Activated CD4-positive, alpha-beta T cell treated with anti-CD3 and anti-CD28 coated beads for 36 hours (primary cell): ENCODE data around the gene CLEC16A. TPM values are rescaled to one million over a fixed set of nuclear protein-coding genes. Genes with fewer than 3 reads are reported as not detected.
"Not testable (repeated sequence)": the region's sequence is repeated elsewhere in the genome, so short reads cannot be mapped to it uniquely, and the experiment has no call there.

Source experiments
- ATAC-seq: fragments of 200-7000 bp; cut with Tn5 transposase; one replicate; pipeline ENCODE4 v1.10.0; 2021; ENCODE audit warnings: mild to moderate bottlenecking, moderate library complexity
- CTCF ChIA-PET: fragments of 350-600 bp; sonication (Branson Sonifier 250); formaldehyde crosslinking; loops from one replicate; lab custom pipeline; 2021; ENCODE audit warnings: antibody characterized with exemption; lab: Charles Lee
- POLR2A ChIA-PET: fragments of 350-600 bp; sonication (Branson Sonifier 250); formaldehyde crosslinking; loops from one replicate; lab custom pipeline; 2021; ENCODE audit warnings: antibody characterized with exemption, inconsistent platforms; lab: Charles Lee
- DNase-seq: peaks from one replicate; pipeline ENCODE4 v3.0.0-alpha.2; 2020
- H3K27ac Mint-ChIP-seq: one replicate; pipeline ENCODE4 v1.8.0; 2021; ENCODE audit warnings: mixed read lengths
- H3K27me3 Mint-ChIP-seq: one replicate; pipeline ENCODE4 v1.8.0; 2021; ENCODE audit warnings: mixed read lengths
- H3K36me3 Mint-ChIP-seq: one replicate; pipeline ENCODE4 v1.8.0; 2021; ENCODE audit warnings: low read depth, mixed read lengths
- H3K4me1 Mint-ChIP-seq: one replicate; pipeline ENCODE4 v1.8.0; 2021; ENCODE audit warnings: mixed read lengths
- H3K4me3 Mint-ChIP-seq: one replicate; pipeline ENCODE4 v1.8.0; 2021; ENCODE audit warnings: mild to moderate bottlenecking, moderate library complexity, mixed read lengths
- H3K9me3 Mint-ChIP-seq: one replicate; pipeline ENCODE4 v1.8.0; 2021; ENCODE audit warnings: low read depth, mixed read lengths
- intact Hi-C, 2 experiments: fragments of 100-400 bp; cut with DNase I in 1 of 2; cut with micrococcal nuclease in 1 of 2; formaldehyde crosslinking; loops; one replicate each; pipeline versions ENCODE4 v1.14.2 to v1.15.1; 2022 to 2024; cut with DNase I, micrococcal nuclease
- total RNA-seq, 2 experiments: library from RNA; stranded (reverse); gene quantifications; one replicate each; pipeline ENCODE4 v1.2.3, GENCODE V29; 2021

Gene CLEC16A
- total RNA-seq, 2 experiments from 2014 or later: 23.5 to 25.4 TPM

DNA sequence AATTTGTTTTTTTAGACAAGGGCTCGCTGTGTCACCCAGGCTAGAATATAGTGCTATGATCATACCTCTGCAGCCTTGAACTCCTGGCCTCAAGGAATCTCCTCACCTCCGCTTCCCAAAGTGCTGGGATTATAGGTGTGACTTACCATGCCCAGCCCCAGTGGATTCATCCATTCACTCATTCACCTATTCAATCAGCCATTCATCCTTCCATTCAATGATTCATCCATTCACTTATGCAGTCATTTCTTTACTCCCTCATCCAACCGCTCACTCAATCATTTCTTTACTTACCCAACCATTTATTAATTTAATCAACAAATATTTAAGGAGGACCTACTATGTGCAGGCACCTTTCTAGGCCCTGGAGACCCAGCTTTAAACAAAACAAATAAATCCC, 27.8 kb upstream of the CLEC16A start:
- Mint-ChIP-seq H3K9me3 (no peaks in the 10 kb centered on the region), H3K4me1 (peaks cover 13% of the 10 kb centered on the region), H3K36me3 (no peaks in the 10 kb centered on the region), H3K27me3 (no peaks in the 10 kb centered on the region), H3K27ac (no peak overlapping the region), H3K4me3 (no peak overlapping the region)
- intact Hi-C loops: loop anchor here (1.0 to 5.0 kb wide), 4 partner anchors 46 to 649 kb away; no protein-coding TSS in a partner anchor
- DNase-seq: no peak
- CTCF ChIA-PET: interaction anchor here (1.2 to 1.5 kb wide), 4 partner anchors 26 to 405 kb away, joined by 3 to 7 read pairs (median 4); partner anchors contain the start of gene DEXI
- POLR2A ChIA-PET: interaction anchor here (0.5 to 1.9 kb wide), 2 partner anchors 25 to 172 kb away, joined by 3 to 4 read pairs; partner anchors contain the start of gene NUBP1
- peak; percentile 30 for ATAC-seq

GRCh38 chr16:10918294-10919002, 25.9 kb upstream of the CLEC16A start:
- ATAC-seq (peak; percentile 74), DNase-seq (peak; percentile 92)
- no peaks in the 10 kb centered on the region for H3K36me3 Mint-ChIP-seq
- peaks cover 13% of the 10 kb centered on the region for H3K4me1 Mint-ChIP-seq
- CTCF ChIA-PET: interaction anchor here (0.6 to 2.3 kb wide), 24 partner anchors 8 to 1779 kb away, joined by 3 to 16 read pairs (median 4); partner anchors contain the start of gene NUBP1
- H3K9me3 Mint-ChIP-seq: no peaks in the 10 kb centered on the region
- H3K27me3 Mint-ChIP-seq: no peaks in the 10 kb centered on the region
- POLR2A ChIA-PET: interaction anchor here (0.8 to 1.1 kb wide), 2 partner anchors 24 to 316 kb away, joined by 3 to 10 read pairs; partner anchors contain the start of gene DEXI
- no peak overlapping the region for H3K27ac Mint-ChIP-seq
- H3K4me3 Mint-ChIP-seq: no peak overlapping the region
- intact Hi-C loops: loop anchor here (1.0 to 5.0 kb wide), 8 partner anchors 48 to 651 kb away; no protein-coding TSS in a partner anchor

DNA sequence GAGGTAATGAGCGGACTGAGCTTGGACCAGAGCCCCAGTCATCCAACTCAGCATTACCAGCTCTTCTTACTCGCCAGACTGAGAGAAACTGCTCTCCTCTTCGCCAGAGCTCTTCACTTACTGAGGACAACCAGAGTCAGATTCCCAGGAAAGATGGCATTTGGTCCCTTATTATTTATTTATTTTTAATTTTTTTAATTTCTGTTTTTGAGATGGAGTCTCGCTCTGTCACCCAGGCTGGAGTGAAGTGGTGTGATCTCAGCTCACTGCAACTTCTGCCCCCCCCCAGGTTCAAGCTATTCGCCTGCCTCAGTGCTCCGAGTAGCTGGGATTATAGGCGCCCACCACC, 25.4 kb upstream of the CLEC16A start:
- Mint-ChIP-seq H3K4me3 (no peak overlapping the region), H3K9me3 (no peaks in the 10 kb centered on the region), H3K4me1 (peaks cover 13% of the 10 kb centered on the region), H3K36me3 (no peaks in the 10 kb centered on the region), H3K27ac (no peak overlapping the region), H3K27me3 (no peaks in the 10 kb centered on the region)
- DNase-seq (no peak), ATAC-seq (no peak)
- POLR2A ChIA-PET: interaction anchor here (0.8 to 1.1 kb wide), 2 partner anchors 23 to 315 kb away, joined by 3 to 10 read pairs; partner anchors contain the start of gene DEXI
- intact Hi-C loops: loop anchor here (2.0 to 5.0 kb wide), 4 partner anchors 48 to 652 kb away; no protein-coding TSS in a partner anchor
- CTCF ChIA-PET: interaction anchor here (0.6 to 2.3 kb wide), 21 partner anchors 8 to 404 kb away, joined by 3 to 16 read pairs (median 4); partner anchors contain the start of gene NUBP1

GRCh38 chr16:10920726-10921427, 23.5 kb upstream of the CLEC16A start:
- Mint-ChIP-seq H3K36me3 (peaks cover 10% of the 10 kb centered on the region), H3K27ac (no peak overlapping the region), H3K4me1 (peaks cover 8% of the 10 kb centered on the region), H3K27me3 (no peaks in the 10 kb centered on the region), H3K9me3 (no peaks in the 10 kb centered on the region), H3K4me3 (no peak overlapping the region)
- DNase-seq (no peak), ATAC-seq (no peak)
- intact Hi-C loops: no loop called here
- CTCF ChIA-PET: no interaction called here
- POLR2A ChIA-PET: no interaction called here

DNA sequence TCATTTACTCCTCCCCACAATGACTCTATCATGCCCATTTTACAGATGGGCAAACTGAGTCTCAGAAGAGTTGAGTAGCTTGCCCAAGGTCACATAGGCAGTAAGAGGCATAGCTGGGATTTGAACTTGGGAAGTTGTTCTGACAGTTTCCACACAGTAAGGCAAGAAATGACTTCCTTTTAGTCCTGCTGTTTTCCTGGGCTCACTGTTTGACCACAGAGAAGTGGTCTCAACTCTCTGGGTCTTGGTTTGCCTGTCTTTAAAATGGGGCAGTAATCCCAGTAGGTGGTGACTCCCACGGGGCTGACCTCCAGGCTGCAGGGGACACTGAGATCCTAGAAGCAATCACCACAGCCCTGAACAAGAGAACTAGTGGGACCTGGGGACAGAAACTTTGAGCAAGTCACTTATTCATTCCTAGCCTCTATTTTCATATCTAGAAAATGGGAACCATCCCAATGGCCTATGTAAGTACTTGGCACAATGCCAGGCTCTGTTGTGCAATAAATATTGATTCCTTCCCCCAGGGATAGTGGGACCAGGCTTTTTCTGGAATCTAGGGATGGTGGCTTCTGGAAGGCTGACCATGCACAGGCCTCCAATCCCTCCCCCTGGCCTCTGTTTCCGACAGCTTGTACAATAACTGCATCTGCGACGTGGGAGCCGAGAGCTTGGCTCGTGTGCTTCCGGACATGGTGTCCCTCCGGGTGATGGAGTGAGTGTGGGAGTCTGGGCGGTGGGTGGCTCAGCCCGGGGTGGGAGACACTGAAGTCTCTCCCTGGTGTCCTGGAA, 22.6 kb upstream of the CLEC16A start:
- CTCF ChIA-PET: interaction anchor here (0.7 to 2.0 kb wide), 5 partner anchors 10 to 407 kb away, joined by 3 to 6 read pairs (median 3); no protein-coding TSS in a partner anchor
- intact Hi-C loops: no loop called here

GRCh38 chr16:10922328-10923145, 21.8 kb upstream of the CLEC16A start:
- intact Hi-C loops: no loop called here
- Mint-ChIP-seq H3K36me3 (peaks cover 22% of the 10 kb centered on the region), H3K4me1 (no peaks in the 10 kb centered on the region), H3K4me3 (no peak overlapping the region), H3K27ac (no peak overlapping the region), H3K27me3 (no peaks in the 10 kb centered on the region), H3K9me3 (no peaks in the 10 kb centered on the region)
- ChIA-PET POLR2A (interaction anchor here (0.7 kb wide), 1 partner anchor 130 kb away, joined by 3 read pairs; no protein-coding TSS in a partner anchor), CTCF (interaction anchor here (0.8 to 2.0 kb wide), 4 partner anchors 10 to 408 kb away, joined by 3 to 6 read pairs (median 4); no protein-coding TSS in a partner anchor)
- no peak for DNase-seq
- no peak for ATAC-seq

More for the DNA sequence above, 22.6 kb upstream of the CLEC16A start:
- peaks cover 16% of the 10 kb centered on the region for H3K36me3 Mint-ChIP-seq
- no peak for ATAC-seq
- H3K27ac Mint-ChIP-seq: no peak overlapping the region
- POLR2A ChIA-PET: no interaction called here
- H3K4me1 Mint-ChIP-seq: peaks cover 1% of the 10 kb centered on the region
- DNase-seq: no peak
- no peak overlapping the region for H3K4me3 Mint-ChIP-seq
- no peaks in the 10 kb centered on the region for H3K27me3 Mint-ChIP-seq
- no peaks in the 10 kb centered on the region for H3K9me3 Mint-ChIP-seq

DNA sequence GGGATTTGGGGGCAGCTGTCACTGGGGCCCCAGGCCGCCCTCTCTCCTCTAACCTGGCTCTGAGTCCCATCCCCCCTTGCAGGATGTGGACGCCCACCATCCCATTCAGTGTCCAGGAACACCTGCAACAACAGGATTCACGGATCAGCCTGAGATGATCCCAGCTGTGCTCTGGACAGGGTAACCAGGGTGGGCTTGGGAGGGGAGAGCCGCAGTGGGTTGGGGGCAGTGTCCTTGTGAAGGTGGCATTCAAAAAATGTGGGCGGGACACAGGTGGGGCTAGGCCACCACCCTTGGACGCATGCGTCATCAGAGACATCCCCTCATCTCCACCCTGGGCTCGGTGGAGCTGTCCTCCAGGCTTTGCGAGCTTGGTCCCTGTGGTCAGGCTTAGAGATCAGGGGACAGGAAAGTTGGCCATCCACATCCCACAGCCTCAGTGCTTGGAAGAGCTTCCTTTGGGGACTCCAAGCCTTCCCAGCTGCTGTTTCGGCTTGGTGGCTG, 21.2 kb upstream of the CLEC16A start:
- CTCF ChIA-PET: interaction anchor here (1.6 to 2.0 kb wide), 2 partner anchors 10 to 408 kb away, joined by 3 to 6 read pairs; no protein-coding TSS in a partner anchor
- no peak overlapping the region for H3K4me3 Mint-ChIP-seq
- DNase-seq (no peak), ATAC-seq (no peak)
- POLR2A ChIA-PET: interaction anchor here (0.7 kb wide), 1 partner anchor 129 kb away, joined by 3 read pairs; no protein-coding TSS in a partner anchor
- H3K27ac Mint-ChIP-seq: no peak overlapping the region
- H3K9me3 Mint-ChIP-seq: no peaks in the 10 kb centered on the region
- peaks cover 28% of the 10 kb centered on the region for H3K36me3 Mint-ChIP-seq
- intact Hi-C loops: no loop called here
- no peaks in the 10 kb centered on the region for H3K27me3 Mint-ChIP-seq
- H3K4me1 Mint-ChIP-seq: no peaks in the 10 kb centered on the region

GRCh38 chr16:10923650-10924214, 20.6 kb upstream of the CLEC16A start:
- Mint-ChIP-seq H3K36me3 (peaks cover 28% of the 10 kb centered on the region), H3K27ac (no peak overlapping the region), H3K4me3 (no peak overlapping the region), H3K4me1 (no peaks in the 10 kb centered on the region), H3K27me3 (no peaks in the 10 kb centered on the region), H3K9me3 (no peaks in the 10 kb centered on the region)
- ATAC-seq: no peak
- DNase-seq: no peak
- CTCF ChIA-PET: interaction anchor here (0.6 to 2.0 kb wide), 2 partner anchors 9 to 409 kb away, joined by 3 to 6 read pairs; no protein-coding TSS in a partner anchor
- intact Hi-C loops: no loop called here
- POLR2A ChIA-PET: interaction anchor here (0.6 to 0.7 kb wide), 2 partner anchors 128 to 1915 kb away, joined by 3 to 5 read pairs; no protein-coding TSS in a partner anchor

DNA sequence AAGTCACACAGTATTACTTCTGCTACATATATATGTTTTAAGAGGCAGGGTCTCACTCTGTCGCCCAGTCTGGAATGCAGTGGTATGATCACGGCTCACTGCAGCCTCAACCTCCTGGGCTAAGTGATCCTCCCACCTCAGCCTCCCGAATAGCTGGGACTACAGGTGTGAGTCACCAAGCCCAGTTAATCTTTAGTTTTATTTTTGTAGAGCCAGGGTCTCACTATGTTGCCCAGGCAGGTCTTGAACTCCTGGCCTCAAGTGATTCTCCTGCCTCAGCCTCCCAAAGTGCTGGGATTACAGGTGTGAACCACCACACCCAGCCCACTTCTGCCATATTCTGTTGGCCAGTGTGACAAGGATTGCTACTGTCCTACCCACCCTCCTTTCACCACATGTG, 19.1 kb upstream of the CLEC16A start:
- H3K4me1 Mint-ChIP-seq, H3K4me3 Mint-ChIP-seq, H3K27me3 Mint-ChIP-seq, intact Hi-C loops, POLR2A ChIA-PET, H3K27ac Mint-ChIP-seq, H3K9me3 Mint-ChIP-seq, ATAC-seq, DNase-seq: not testable (repeated sequence)
- CTCF ChIA-PET: interaction anchor here (0.9 kb wide), 1 partner anchor 30 kb away, joined by 3 read pairs; no protein-coding TSS in a partner anchor
- H3K36me3 Mint-ChIP-seq: peaks cover 37% of the 10 kb centered on the region
